HG02840 (cell line): ENCODE measurements around the gene FASLG.
"Not testable (repeated sequence)": the region's sequence is repeated elsewhere in the genome, so short reads cannot be mapped to it uniquely, and the experiment has no call there.

Experiments
- ATAC-seq: cut with Tn5 transposase; IDR thresholded peaks from one replicate; pipeline ENCODE4 v1.9.1; 2021; ENCODE audit warnings: mild to moderate bottlenecking, moderate library complexity, moderate number of reproducible peaks; ENCODE audit not compliant: unreplicated experiment, low FRiP score

FASLG gene

DNA sequence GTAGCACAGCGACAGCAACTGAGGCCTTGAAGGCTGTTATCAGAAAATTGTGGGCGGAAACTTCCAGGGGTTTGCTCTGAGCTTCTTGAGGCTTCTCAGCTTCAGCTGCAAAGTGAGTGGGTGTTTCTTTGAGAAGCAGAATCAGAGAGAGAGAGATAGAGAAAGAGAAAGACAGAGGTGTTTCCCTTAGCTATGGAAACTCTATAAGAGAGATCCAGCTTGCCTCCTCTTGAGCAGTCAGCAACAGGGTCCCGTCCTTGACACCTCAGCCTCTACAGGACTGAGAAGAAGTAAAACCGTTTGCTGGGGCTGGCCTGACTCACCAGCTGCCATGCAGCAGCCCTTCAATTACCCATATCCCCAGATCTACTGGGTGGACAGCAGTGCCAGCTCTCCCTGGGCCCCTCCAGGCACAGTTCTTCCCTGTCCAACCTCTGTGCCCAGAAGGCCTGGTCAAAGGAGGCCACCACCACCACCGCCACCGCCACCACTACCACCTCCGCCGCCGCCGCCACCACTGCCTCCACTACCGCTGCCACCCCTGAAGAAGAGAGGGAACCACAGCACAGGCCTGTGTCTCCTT lies at the start of gene FASLG:
FASLG (plus strand) TSS at position 233 of the 583 bp plus-strand sequence; CDS start at position 332, 99 bp downstream.
- no peak for ATAC-seq

GRCh38 chr1:172609528-172609927 lies 49.4 kb upstream of the FASLG start:
- ATAC-seq = no peak

DNA sequence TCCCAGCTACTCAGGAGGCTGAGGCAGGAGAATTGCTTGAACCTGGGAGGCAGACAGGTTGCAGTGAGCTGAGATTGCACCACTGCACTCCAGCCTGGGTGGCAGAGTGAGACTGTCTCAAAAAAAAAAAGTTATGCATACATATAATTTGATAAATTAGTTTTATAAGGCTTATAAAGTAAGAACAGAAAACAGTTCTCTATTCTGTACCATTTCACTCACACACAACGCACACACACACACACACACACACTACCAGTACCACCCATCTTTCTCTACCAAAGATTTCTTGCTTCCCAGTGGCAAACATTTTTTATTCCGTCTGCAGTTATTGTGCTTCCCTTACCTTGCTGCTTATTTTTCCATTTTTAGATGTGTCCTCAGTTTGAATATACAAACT lies 46.4 kb upstream of the FASLG start:
- ATAC-seq = no peak

DNA sequence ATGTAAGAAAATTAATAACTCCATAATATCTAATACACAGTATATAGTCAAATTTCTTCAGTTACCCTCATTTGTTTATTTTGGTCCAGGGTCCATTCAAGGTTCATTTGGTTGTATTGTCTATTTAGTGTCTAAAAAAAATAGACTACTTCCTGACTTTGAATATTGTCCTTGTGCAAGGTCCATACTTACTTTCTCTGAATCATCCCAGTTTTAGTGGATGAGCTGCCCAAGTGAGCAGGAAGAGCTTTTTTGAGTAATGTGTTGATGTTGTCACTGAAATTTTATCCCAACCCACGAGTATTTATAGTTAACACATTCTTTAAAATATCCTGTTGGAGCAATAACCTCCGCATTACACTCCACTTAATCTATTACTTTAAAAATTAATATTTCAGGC lies 45.6 kb upstream of the FASLG start:
- ATAC-seq = no peak

DNA sequence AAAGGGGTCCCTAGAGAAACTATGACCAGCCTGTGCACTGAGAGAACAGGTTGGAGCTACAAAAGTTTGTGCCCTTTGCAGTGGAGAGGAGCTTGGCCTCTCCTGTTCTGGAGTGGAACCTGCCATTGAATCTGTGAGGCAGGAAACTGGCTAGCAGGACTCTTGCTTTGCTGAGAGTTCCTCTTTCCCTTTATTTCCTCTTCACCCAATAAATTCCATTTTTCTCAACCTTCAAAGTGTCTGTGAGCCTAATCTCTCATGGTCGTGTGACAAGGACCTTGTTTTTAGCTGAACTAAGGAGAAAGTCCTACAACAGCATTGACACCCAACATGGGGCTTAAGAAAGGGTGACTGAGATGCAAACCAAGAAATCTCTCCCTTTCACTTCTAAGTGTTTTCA lies 42.7 kb upstream of the FASLG start:
- ATAC-seq = no peak

- ATAC-seq = no peak
These were observed 42.3 kb upstream of the FASLG start for GRCh38 chr1:172616636-172617035.

GRCh38 chr1:172620603-172621002 lies 38.3 kb upstream of the FASLG start:
- not testable (repeated sequence) for ATAC-seq

DNA sequence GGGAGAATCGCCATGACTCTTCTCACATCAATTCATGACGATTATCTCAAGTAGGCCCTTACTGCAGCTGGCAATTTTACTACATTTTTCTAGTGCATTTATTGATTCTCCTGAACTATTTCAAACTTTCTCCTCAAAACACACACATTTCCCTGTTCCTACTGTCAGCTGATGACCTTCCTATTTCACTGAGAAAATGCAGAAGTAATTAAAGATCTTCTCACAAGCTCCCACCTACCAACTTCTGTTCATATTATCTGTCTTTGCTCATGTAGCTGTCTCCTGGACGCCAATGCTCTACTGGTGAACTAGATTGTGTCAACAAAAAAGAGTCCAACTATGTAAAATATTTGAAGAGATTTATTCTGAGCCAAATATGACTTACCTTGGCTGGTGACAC lies 36.4 kb upstream of the FASLG start:
- no peak for ATAC-seq

GRCh38 chr1:172623748-172624147 lies 35.2 kb upstream of the FASLG start:
- ATAC-seq = no peak

DNA sequence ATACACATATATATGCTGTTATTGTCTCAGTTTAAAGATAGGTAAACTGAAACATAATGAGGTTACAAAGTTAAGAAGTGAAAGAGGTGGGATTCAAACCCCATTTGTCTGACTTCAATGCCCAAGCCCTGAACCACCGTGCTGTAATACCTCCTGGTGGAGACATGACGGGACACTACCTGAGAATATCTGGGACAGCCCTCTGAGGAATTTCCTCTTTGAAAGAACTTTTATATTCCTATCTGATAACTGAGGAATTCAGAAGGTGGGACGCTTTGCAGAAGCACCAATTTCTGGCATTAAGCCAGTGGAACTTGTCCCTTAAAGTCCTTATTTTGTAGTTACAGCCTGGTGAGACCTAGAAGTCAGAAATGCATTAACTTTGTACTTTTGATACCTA lies 32.1 kb upstream of the FASLG start:
- ATAC-seq = no peak

GRCh38 chr1:172627702-172628101 lies 31.2 kb upstream of the FASLG start:
- ATAC-seq = no peak

DNA sequence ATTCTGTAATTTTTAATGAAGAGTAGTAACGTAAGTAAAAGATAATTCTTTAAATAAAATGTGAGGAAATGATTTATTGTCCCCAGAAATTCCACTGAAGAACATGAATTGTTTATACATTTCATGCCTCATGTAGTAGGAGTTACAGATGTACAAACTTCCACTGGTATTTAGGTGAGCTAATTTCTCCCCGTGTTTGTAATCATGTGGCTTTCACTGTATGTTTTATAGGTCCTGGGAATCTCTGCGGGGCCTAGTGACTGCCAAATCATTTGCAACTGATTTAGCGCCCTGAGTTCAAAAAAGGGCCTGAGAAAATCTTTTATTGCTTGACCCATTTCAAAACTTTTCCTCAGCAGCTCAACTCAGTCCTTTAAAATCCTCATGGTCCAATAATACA lies 30.5 kb upstream of the FASLG start:
- ATAC-seq = no peak

DNA sequence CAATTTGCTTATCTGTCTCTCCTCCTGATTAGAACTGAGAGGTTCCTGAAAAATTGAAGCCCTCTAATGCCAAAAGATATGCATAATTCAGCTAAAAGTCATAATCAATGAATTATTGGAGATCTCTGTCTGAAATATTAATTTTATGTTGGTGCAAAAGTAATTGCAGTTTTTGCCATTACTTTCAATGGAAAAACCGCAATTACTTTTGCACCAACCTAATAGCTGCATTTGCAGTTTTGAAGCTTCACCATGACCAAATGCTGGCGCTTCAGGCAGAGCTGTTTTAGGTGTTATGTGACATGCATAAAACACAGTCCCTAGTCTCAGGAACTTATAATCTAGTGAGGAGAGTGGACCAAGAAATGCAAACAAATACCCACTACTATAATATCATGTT lies 29.7 kb upstream of the FASLG start:
- ATAC-seq = no peak

GRCh38 chr1:172629638-172630037 lies 29.3 kb upstream of the FASLG start:
- no peak for ATAC-seq

- ATAC-seq = no peak
These were observed 28.7 kb upstream of the FASLG start for GRCh38 chr1:172630056-172630818.

- no peak for ATAC-seq
These were observed 28.0 kb upstream of the FASLG start for GRCh38 chr1:172630868-172631267.

GRCh38 chr1:172637522-172637921 lies 21.4 kb upstream of the FASLG start:
- ATAC-seq = no peak

GRCh38 chr1:172638249-172638648 lies 20.7 kb upstream of the FASLG start:
- no peak for ATAC-seq

- ATAC-seq = no peak
These were observed 19.7 kb upstream of the FASLG start for GRCh38 chr1:172638885-172639831.

DNA sequence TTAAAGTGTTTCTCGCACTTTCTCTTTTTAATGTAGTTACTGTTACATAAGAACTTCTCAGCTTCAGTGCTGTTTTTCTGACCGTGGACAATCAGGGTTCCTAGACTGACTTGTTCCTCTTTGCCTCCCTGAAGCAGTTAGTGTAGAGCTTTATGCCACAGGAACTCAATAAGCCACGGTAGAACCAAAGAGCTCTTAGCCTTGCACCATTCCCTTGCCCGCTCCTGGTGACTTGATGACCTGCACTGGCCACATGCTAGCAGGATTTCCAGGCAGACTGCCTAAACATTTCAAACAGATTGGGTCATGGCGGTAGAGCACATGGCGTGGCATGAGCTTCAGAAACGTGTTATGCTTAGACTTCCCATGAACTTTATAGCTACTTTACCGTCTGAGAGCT lies 18.8 kb upstream of the FASLG start:
- no peak for ATAC-seq

DNA sequence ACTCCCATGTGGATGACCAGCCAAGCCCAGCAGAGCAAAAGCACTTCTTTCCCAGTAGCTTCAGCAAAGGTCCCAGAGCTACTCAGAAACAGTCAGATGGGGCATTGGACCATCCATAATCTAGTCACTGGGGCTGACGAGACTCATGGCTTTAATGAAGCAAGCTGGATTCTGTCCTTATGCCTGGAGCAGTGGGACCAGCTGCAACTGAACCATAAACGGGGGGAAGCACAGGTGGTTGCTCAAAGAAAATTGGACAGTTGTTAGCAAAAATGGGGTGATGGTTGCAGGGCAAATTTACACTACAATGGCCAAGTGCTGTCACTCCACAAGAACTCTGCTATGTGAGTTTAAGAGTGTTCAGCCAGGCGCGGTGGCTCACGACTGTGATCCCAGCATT lies 17.4 kb upstream of the FASLG start:
- no peak for ATAC-seq
